Gastrocnemius medialis (tissue), 4 donors: ENCODE measurements around the gene UBL4A.

Source experiments
- POLR2A ChIP-seq, 2 donors: fragments of 450-650 bp; IDR thresholded peaks; one replicate each; pipeline ENCODE4 v1.6.1; 2017; ENCODE audit warnings: antibody characterized with exemption in 2 of 2, mild to moderate bottlenecking in 2 of 2, moderate library complexity in 2 of 2
- TF ChIP-seq, protein P1 (sequence below), 5 experiments: fragments of 450-650 bp in 3 of 5; fragments of 200-600 bp in 2 of 5; sonication (generic) in 2 of 5; IDR thresholded peaks in 4 of 5; conservative IDR thresholded peaks in 1 of 5; 1 replicate in 4 of 5; 2 replicates in 1 of 5; pipeline ENCODE4 v1.5.1; 2016 to 2019; ENCODE audit warnings: antibody characterized with exemption in 5 of 5, mild to moderate bottlenecking in 3 of 5, moderate library complexity in 3 of 5

DNA sequence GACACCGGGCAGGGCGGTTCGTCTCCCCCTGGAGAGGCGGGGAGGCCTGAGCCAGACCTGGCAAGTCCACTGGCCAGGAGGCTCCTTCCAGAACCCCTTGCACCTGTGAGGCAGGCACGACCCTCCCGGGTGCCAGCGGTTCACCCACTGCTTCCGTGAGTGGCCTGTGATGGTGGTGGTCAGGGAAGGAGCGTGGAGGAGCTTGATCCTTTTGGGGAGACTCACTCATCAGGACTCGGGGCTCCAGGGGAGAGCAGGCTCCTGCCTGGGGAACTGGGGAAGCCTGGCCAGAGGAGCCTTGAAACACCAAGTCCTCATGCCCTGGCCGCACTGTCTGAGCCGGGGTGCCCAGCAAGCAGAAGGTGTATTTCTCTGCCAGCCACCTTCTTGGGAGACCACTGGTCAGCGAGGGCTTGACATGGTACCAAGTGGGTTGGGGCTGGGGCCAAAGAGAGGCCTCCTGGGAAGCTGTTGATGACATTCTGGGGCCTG lies 41.6 kb downstream of the UBL4A start:
- TF ChIP-seq, protein P1, sequence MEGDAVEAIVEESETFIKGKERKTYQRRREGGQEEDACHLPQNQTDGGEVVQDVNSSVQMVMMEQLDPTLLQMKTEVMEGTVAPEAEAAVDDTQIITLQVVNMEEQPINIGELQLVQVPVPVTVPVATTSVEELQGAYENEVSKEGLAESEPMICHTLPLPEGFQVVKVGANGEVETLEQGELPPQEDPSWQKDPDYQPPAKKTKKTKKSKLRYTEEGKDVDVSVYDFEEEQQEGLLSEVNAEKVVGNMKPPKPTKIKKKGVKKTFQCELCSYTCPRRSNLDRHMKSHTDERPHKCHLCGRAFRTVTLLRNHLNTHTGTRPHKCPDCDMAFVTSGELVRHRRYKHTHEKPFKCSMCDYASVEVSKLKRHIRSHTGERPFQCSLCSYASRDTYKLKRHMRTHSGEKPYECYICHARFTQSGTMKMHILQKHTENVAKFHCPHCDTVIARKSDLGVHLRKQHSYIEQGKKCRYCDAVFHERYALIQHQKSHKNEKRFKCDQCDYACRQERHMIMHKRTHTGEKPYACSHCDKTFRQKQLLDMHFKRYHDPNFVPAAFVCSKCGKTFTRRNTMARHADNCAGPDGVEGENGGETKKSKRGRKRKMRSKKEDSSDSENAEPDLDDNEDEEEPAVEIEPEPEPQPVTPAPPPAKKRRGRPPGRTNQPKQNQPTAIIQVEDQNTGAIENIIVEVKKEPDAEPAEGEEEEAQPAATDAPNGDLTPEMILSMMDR (IDR thresholded peaks at IDR 0.05 in 4 of 5, conservative IDR thresholded peaks at IDR 0.05 in 1 of 5): no peak
- TF ChIP-seq POLR2A (IDR thresholded peaks at IDR 0.05): no peak
